Transverse colon (tissue), 4 donors: ENCODE measurements around the gene CAMTA1.

Experiments used
- EP300 ChIP-seq: sonication (generic); formaldehyde crosslinking; IDR thresholded peaks from one replicate; pipeline ENCODE4 v1.6.1; 2017; ENCODE audit warnings: antibody characterized with exemption, low read depth
- POLR2A ChIP-seq: fragments of 450-650 bp; IDR thresholded peaks from one replicate; pipeline ENCODE4 v1.6.1; 2016; ENCODE audit warnings: antibody characterized with exemption, mild to moderate bottlenecking, moderate library complexity
- POLR2AphosphoS5 ChIP-seq, 3 donors: sonication (generic); formaldehyde crosslinking; IDR thresholded peaks; one replicate each; pipeline ENCODE4 v1.6.1; 2016; ENCODE audit warnings: antibody characterized with exemption in 3 of 3
- TF ChIP-seq, protein P1 (sequence below), 5 experiments: fragments of 200-600 bp in 3 of 5; fragments of 450-650 bp in 2 of 5; sonication (generic) in 3 of 5; IDR thresholded peaks; 1 replicate in 2 of 5; 2 replicates in 3 of 5; pipeline ENCODE4 v1.5.1; 2016 to 2017; ENCODE audit warnings: antibody characterized with exemption in 5 of 5, inconsistent platforms in 3 of 5, mild to moderate bottlenecking in 2 of 5, moderate library complexity in 1 of 5

DNA sequence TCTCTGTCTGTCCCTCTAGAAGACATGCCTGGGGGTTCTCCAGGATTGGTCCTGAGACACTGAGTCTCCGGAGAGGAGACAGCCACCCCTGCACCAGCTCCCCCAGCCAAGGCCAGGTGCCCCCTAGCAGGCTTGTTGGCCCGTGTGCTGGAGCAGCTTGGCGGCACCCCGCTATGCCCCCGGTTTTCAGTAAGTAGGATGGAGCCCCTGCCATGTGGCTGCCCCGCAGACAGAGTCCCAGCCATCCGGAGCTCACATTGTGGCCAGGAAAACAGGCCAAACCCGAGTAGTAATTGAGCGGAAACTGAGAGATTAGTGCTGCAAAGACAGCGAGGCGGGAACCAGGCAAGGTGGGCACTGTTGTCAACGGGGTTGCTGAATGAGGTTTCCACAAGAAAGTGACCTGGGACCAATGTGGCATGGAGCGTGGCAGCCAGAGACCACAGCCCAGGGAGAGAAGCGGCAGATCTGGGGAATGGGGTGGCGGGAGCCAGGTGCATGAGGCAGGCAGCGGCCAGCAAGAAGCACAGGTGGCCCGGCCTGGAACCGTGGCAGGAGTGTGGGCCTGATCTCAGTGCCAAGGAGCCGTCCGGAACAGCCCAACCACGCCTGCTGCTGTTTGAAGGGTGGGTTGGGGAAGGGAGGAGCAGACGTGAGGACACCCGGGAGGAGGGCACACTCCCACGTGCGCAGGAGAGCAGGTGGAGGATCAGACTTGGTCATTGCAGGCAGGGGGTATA is 848.4 kb downstream of the CAMTA1 start:
- TF ChIP-seq, protein P1, sequence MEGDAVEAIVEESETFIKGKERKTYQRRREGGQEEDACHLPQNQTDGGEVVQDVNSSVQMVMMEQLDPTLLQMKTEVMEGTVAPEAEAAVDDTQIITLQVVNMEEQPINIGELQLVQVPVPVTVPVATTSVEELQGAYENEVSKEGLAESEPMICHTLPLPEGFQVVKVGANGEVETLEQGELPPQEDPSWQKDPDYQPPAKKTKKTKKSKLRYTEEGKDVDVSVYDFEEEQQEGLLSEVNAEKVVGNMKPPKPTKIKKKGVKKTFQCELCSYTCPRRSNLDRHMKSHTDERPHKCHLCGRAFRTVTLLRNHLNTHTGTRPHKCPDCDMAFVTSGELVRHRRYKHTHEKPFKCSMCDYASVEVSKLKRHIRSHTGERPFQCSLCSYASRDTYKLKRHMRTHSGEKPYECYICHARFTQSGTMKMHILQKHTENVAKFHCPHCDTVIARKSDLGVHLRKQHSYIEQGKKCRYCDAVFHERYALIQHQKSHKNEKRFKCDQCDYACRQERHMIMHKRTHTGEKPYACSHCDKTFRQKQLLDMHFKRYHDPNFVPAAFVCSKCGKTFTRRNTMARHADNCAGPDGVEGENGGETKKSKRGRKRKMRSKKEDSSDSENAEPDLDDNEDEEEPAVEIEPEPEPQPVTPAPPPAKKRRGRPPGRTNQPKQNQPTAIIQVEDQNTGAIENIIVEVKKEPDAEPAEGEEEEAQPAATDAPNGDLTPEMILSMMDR (IDR thresholded peaks at IDR 0.05) = no peak
- no peak for TF ChIP-seq POLR2AphosphoS5 (IDR thresholded peaks at IDR 0.05)
- TF ChIP-seq EP300 = no peak
- no peak for TF ChIP-seq POLR2A
